ENCODE results near the gene RGS19.

Gene RGS19

GRCh38 chr20:64104667-64105451 is 25.5 kb upstream of the RGS19 start:
- ChIA-PET POLR2A (no interaction called here), CTCF (no interaction called here)
- TF ChIP-seq CTCF (IDR thresholded peaks at IDR 0.05; ENCODE audit: insufficient read depth, low read length, missing control alignments), result no peak
- H3K4me3 ChIP-seq (ENCODE audit: low read depth, low read length), result no peak overlapping the region
- DNase-seq (ENCODE audit: low read depth, low spot score), result no peak

GRCh38 chr20:64103871-64104666 is 24.8 kb upstream of the RGS19 start:
- DNase-seq (ENCODE audit: low read depth, low spot score), result no peak
- no peak overlapping the region for H3K4me3 ChIP-seq (ENCODE audit: low read depth, low read length)
- POLR2A ChIA-PET, result no interaction called here
- no peak for TF ChIP-seq CTCF (IDR thresholded peaks at IDR 0.05; ENCODE audit: insufficient read depth, low read length, missing control alignments)
- CTCF ChIA-PET, result no interaction called here

- no peak for TF ChIP-seq CTCF (IDR thresholded peaks at IDR 0.05; ENCODE audit: insufficient read depth, low read length, missing control alignments)
- no peak for DNase-seq (ENCODE audit: low read depth, low spot score)
- ChIA-PET CTCF (interaction anchor here (0.9 to 2.2 kb wide), 4 partner anchors 9 to 17 kb away, joined by 3 to 7 read pairs (median 6); no protein-coding TSS in a partner anchor), POLR2A (no interaction called here)
- H3K4me3 ChIP-seq (ENCODE audit: low read depth, low read length), result no peak overlapping the region
Measured at GRCh38 chr20:64102647-64103354, 23.5 kb upstream of the RGS19 start.

- no peak for DNase-seq (ENCODE audit: low read depth, low spot score)
Measured at GRCh38 chr20:64101731-64102621, 22.7 kb upstream of the RGS19 start.

More at GRCh38 chr20:64101731-64102621, 22.7 kb upstream of the RGS19 start:
- CTCF ChIA-PET, result interaction anchor here (0.9 to 2.2 kb wide), 5 partner anchors 9 to 18 kb away, joined by 3 to 7 read pairs (median 4); no protein-coding TSS in a partner anchor
- TF ChIP-seq CTCF (IDR thresholded peaks at IDR 0.05; ENCODE audit: insufficient read depth, low read length, missing control alignments), result peak; percentile 73
- no peak overlapping the region for H3K4me3 ChIP-seq (ENCODE audit: low read depth, low read length)
- POLR2A ChIA-PET, result no interaction called here

Measured in AG04449 (cell line).